GM18505 (cell line): ENCODE data around the gene FAM13A.

Experiments used
- ATAC-seq: cut with Tn5 transposase; IDR thresholded peaks from one replicate; pipeline ENCODE4 v1.9.1; 2021; ENCODE audit not compliant: unreplicated experiment
- POLR2A ChIP-seq: IDR thresholded peaks from 4 replicates; pipeline ENCODE4 v1.6.1; 2011; ENCODE audit warnings: borderline replicate concordance; ENCODE audit not compliant: insufficient read depth, insufficient read length; ENCODE audit errors: extremely low read depth

Gene FAM13A

GRCh38 chr4:88697141-88697540 lies 359.8 kb downstream of the FAM13A start:
- no peak for ATAC-seq
- TF ChIP-seq POLR2A = no peak

GRCh38 chr4:88696630-88697029 lies 360.4 kb downstream of the FAM13A start:
- no peak for ATAC-seq
- TF ChIP-seq POLR2A = no peak

GRCh38 chr4:88693792-88694191 lies 363.2 kb downstream of the FAM13A start:
- TF ChIP-seq POLR2A = no peak

GRCh38 chr4:88690355-88690754 lies 366.6 kb downstream of the FAM13A start:
- ATAC-seq = no peak
- TF ChIP-seq POLR2A = no peak

More at GRCh38 chr4:88693792-88694191, 363.2 kb downstream of the FAM13A start:
- ATAC-seq = no peak

GRCh38 chr4:88681209-88681608 lies 375.8 kb downstream of the FAM13A start:
- no peak for TF ChIP-seq POLR2A
- no peak for ATAC-seq
